ENCODE data around the gene PAPOLB. TPM values are rescaled to one million over a fixed set of nuclear protein-coding genes. Genes with fewer than 3 reads are reported as not detected.

Gene PAPOLB
- total and polyA plus RNA-seq, 2 of the 8 experiments (the other 6 are each of a cell fraction or from before 2014, with no cell fraction given): 0.02 to 0.15 TPM

DNA sequence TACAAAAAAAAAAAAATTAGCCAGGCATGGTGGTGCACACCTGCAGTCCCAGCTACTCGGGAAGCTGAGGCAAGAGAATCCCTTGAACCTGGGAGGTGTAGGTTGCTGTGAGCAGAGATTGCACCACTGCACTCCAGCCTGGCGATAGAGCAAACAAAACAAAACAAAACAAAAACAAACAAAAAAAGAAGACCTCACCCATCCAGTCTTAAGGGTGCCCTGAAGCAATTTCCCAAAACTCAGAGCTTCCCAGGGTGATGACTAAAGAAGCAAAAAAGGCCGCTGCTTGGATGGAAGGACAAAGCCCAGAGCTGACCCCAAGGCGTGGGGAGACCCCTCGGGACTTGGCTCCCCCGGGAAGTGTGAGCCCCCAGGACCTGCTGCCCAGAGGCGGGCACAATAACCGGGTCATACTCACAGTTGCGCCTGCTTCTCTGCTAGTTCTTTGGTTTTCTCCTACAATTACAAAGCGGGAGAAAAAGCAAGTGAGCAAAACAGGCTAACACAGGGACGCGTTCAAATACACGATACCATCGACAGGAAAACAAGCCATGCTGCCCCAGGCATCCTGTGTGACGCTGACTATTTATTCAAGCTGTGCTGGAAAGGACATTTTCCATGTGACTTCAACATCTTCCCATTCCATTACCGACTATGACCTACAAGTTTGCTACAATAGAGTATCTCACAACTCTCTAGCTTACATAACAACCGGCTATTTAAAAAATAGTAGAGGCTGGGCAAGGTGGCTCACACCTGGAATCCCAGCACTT lies 29.9 kb downstream of the PAPOLB start:
- Histone ChIP-seq H3K79me1 (ENCODE audit: low read depth, low read length) (no peaks in the 10 kb centered on the region), H3K9me3 (ENCODE audit: insufficient read depth in 2 of 2, low read depth in 1 of 2, low read length in 1 of 2) (no peaks in the 10 kb centered on the region), H4K20me1 (replicated peaks in 1 of 2; ENCODE audit: control insufficient read depth in 1 of 2, insufficient read depth in 2 of 2, low read length in 2 of 2) (no peaks in the 10 kb centered on the region), H3K18ac (ENCODE audit: extremely low read depth, low read length) (no peak overlapping the region), H3K4me2 (ENCODE audit: insufficient read depth in 1 of 2, low read depth in 2 of 2, low read length in 2 of 2) (no peak overlapping the region), H3K4me1 (replicated peaks in 1 of 4; ENCODE audit: control insufficient read depth in 3 of 4, insufficient read depth in 4 of 4, low read length in 3 of 4) (no peaks in the 10 kb centered on the region), H2BK5ac (ENCODE audit: low read depth, low read length) (no peak overlapping the region), H2AFZ (ENCODE audit: low read length) (no peak overlapping the region), H3K79me2 (ENCODE audit: control insufficient read depth in 1 of 2, insufficient read depth in 2 of 2, low read length in 2 of 2) (no peaks in the 10 kb centered on the region), H4K8ac (ENCODE audit: extremely low read depth, insufficient read depth, low read length) (no peak overlapping the region; the same call in 1 of the 2 replicates), H2BK120ac (replicated peaks; ENCODE audit: low read depth, low read length) (no peak overlapping the region), H4K91ac (replicated peaks; ENCODE audit: insufficient read length, low read length) (no peak overlapping the region), H3K23ac (ENCODE audit: insufficient read length) (no peak overlapping the region), H3K23me2 (ENCODE audit: low read depth, low read length) (no peaks in the 10 kb centered on the region), H3K27me3 (replicated peaks in 1 of 4; ENCODE audit: control insufficient read depth in 3 of 4, extremely low read depth in 1 of 4, insufficient read depth in 3 of 4, low read length in 3 of 4) (no peaks in the 10 kb centered on the region), H2BK15ac (ENCODE audit: low read length) (no peak overlapping the region), H3K56ac (replicated peaks; ENCODE audit: insufficient read length, low read depth, low read length) (no peak overlapping the region), H2BK12ac (ENCODE audit: low read depth, low read length) (no peak overlapping the region; the same call in 1 of the 2 replicates), H2BK20ac (ENCODE audit: low read length) (no peak overlapping the region), H2AK5ac (ENCODE audit: low read depth, low read length) (no peak overlapping the region), H3K4me3 (ENCODE audit: extremely low read depth in 1 of 4, insufficient read depth in 2 of 4, low read depth in 3 of 4, low read length in 4 of 4) (no peak overlapping the region), H3K4ac (replicated peaks; ENCODE audit: insufficient read length, low read depth, low read length) (no peak overlapping the region), H3K36me3 (ENCODE audit: control insufficient read depth in 2 of 4, insufficient read depth in 4 of 4, low read length in 3 of 4) (no peaks in the 10 kb centered on the region), H3K9ac (replicated peaks in 1 of 4; ENCODE audit: extremely low read depth in 1 of 4, low read depth in 3 of 4, low read length in 3 of 4) (no peak overlapping the region), H3K14ac (ENCODE audit: insufficient read length) (no peak overlapping the region), H4K5ac (ENCODE audit: insufficient read length, low read depth, low read length) (no peak overlapping the region), H3K27ac (ENCODE audit: low read depth, low read length) (no peak overlapping the region)
- POLR2A ChIA-PET (ENCODE audit: partially characterized antibody): no interaction called here
- TF ChIP-seq GABPA (IDR thresholded peaks at IDR 0.05; ENCODE audit: borderline replicate concordance, insufficient read depth, low read length): no peak
- TF ChIP-seq SIRT6 (IDR thresholded peaks at IDR 0.05; ENCODE audit: low read length): no peak
- no peak for TF ChIP-seq EZH2 (IDR thresholded peaks at IDR 0.05; ENCODE audit: low read depth, low read length, severe bottlenecking)
- no peak for TF ChIP-seq RXRA (IDR thresholded peaks at IDR 0.05; ENCODE audit: insufficient read depth, low read depth, low read length)
- FAIRE-seq (no peak), DNase-seq (ENCODE audit: low read depth in 1 of 2, low spot score in 2 of 2) (no peak)
- WGBS, 2 experiments (ENCODE audit: extremely low coverage in 1 of 2, insufficient coverage in 1 of 2, insufficient read length in 1 of 2, insufficient replicate concordance in 2 of 2, low coverage in 1 of 2, low lambda C conversion rate in 2 of 2, missing lambda C conversion rate in 1 of 2): 93% methylated on average over 17 of the region's 17 CpGs; no CpG with 5 or more reads in 1 of the 2 experiments
- CTCF ChIA-PET (ENCODE audit: partially characterized antibody): interaction anchor here (0.6 to 5.4 kb wide), 12 partner anchors 12 to 255 kb away, joined by 3 to 62 read pairs (median 5); partner anchors contain the start of gene RADIL

All from H1 (cell line).